NCI-H1105 treated with DMSO at 0.1 percent for 48 hours (cell line): ENCODE results near the gene IL22RA1.

Experiments used
- DNase-seq: peaks from one replicate; lab custom pipeline; 2025; lab: John Stamatoyannopoulos, UW

The IL22RA1 gene

DNA sequence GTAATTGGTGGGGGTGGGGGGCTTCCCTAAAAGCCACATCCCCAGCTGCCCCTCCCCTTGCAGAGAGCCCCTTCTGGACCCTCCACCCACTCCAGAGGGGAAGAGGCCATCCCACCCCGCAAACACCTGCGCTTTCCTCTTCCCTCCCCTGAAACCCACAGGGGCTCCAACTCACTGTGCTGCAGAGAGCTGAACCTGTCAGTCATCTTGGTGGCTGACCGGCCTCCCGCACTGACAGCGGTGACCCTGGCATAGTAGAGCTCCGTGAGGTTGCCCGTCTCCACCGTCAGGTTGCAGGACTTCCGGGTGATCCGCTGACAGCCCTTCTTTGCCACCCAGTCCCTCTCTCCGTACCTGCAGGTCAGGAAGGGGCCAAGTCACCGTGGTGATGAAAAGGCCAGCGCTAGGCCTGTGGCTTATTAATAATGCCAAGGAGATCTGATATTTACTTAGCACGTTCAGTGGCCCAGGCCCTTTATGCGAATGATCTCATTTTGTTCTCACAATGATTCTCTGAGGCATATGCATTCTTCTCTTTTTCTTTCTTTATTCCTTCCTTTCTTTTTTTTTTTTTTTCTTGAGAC lies 5.9 kb downstream of the IL22RA1 start:
- no peak for DNase-seq

DNA sequence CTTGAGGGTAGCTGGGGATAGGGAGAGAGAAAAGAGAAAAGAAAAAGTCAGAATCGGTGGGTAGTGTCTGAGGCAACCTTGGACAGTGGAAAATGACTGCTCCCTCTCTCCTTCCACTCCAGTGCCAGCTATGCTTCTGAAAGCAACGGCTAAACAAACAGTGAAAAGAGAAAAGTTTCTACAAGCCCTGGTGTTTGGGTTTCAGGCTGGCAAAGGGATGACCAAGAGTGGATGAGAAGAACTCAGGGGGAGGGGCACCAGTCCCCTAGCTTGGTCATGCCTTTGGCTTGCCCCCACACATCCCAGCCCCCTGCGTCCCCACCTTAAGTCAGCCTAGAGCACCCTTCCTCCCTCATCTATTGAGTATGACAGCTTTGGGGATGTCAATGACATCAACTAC lies 8.6 kb downstream of the IL22RA1 start:
- no peak for DNase-seq

GRCh38 chr1:24133819-24134218 lies 9.1 kb downstream of the IL22RA1 start:
- no peak for DNase-seq

DNA sequence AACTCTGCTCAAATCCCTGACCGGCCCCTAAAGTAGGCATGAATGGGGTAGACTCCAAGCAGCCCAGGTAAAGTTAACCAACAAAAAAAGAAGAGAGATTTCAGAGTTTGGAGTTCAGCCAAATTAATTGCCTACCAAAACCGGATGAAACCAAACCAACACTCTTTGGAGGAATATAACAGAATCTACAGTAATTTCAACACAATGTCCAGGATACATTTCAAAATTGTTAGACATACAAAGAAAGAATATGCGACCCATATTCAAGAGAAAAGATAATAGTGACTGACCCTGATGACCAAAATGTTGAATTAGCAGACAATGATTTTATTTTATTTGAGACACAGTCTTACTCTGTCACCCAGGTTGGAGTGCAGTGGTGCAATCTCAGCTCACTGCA lies 12.6 kb downstream of the IL22RA1 start:
- no peak for DNase-seq

DNA sequence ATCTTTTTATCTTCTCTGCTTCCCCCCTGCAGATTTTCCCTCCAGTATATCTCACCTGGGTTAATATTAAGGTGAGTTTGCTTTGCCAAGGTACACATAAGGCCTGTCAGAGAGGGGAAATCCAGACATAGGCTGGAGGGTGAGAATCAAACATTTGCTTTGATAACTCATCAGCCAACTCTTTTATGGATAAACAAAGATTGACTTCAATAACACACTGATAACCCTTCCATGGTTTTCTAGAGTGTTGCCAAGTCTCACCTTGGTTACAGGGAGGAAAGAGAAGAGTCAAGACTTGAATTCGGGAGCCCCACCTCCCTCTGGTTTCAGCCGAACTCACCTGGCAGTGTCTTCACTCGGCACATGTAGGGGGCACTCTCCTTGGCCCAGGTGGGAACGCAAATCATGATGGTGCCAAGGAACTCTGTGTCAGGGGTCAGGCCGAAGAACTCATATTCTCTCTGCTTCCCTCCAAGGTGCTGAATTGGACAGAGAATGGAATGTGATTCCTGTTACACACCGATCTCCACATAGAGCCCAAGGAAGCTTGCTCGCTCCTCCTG lies 15.1 kb downstream of the IL22RA1 start:
- no peak for DNase-seq

DNA sequence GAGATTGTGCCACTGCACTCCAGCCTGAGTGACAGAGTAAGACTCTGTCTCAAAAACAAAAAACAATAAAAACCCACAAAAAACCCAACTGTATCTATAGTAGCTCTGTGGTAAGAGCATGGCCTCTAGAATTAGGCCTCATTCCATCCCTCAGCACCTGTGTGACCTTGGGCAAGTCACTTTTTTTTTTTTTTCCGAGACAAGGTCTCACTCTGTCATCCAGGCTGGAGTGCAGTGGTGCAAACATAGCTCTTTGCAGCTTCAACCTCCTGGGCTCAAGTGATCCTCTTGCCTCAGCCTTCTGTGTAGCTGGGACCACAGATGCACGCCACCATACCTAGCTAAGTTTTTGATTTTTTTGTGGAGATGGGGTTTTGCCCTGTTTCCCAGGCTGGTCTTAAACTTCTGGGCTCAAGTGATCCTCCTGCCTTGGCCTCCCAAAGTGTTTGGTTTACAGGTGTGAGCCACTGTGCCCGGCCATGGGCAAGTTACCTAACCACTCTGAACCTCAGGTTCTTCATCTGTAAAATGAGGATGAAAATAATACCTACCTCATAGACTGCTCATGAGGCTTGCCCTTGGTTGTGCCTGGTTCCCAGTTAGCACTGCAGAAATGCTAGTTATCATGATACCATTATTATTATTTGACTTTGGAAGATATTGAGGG lies 15.7 kb downstream of the IL22RA1 start:
- DNase-seq = no peak

DNA sequence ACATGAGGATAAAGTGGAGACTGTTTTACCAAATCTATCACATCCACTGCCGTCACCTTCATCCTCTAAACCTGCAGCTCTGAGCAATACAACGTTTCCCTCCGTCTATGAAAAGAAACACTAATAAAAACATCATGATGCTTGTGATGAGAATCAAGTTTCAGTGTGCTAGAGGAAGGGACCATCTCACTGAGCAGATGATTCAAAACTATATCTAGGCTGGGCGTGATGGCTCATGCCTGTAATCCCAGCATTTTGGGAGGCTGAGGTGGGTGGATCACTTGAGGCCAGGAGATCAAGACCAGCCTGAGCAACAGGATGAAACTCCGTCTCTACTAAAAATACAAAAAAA lies 16.3 kb downstream of the IL22RA1 start:
- DNase-seq = no peak

DNA sequence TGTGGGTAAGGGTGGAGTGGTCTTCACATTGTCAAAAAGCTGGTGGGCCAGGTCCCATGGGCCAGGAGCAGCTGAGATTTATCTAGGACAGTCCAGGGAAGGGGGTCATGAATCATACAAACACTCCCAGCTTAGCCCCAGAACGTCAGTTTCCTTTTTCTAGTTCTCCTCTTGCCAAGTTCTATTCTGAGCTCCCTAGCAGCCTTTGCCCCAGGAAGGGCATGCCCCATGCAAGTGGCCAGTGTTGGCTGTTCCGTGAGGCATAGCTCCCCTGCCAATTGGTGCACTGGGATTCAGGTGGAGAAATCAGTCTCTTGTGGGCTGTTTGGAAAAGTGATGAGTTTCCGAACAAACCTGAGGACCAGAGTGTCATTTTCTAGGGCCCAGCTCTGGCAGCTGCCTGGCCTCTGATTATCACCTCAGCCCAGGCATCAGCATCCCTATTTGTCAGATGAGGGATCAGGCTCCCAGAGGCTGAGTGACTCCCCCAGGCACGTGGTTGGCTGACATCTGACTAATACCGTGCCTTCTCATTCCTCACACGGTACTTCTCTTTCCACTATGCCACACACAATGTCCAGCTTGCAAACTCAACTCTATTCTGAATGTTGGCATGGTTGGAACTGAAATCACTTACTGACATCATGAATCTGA lies 16.8 kb downstream of the IL22RA1 start:
- no peak for DNase-seq

DNA sequence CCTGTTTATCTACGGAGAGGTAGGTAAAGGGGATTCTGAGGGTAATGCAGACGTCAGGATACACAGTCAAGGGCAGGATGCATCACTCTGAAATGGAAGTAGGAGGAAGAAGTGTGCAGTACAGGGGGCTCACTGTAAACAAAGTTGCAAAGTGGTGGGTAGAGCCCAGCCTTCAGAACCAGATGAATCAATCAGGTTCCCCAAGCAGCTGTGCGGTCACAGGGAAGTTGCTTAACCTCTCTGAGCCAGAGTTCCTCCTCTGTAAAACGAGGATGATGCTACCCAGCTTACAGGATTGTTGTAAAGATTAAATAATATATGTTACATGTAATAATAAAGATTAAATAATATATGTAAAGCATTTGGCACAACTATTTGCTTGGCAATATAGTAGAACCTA lies 17.5 kb downstream of the IL22RA1 start:
- DNase-seq = no peak

- no peak for DNase-seq
Observed at GRCh38 chr1:24124980-24125379, 18.0 kb downstream of the IL22RA1 start.

DNA sequence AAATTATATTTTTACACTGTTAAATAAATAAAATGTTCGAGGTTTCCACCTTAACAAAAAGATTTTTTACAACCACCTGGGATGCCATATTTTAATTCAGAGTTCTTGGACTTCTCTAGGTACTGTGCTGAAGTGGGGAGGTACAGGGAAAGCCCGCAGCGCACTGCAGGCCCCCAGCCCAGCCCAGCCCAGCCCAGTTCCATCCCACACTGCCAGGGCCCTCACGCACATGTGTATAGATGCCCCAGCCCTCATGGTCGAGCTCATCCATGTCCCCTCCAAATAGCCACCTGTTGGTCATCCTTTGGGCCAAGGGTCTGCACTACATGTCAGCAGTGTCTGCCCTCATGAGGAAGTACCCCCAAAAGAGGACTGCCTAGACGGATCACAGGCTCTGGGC lies 19.3 kb downstream of the IL22RA1 start:
- DNase-seq = no peak

GRCh38 chr1:24122776-24123175 lies 20.2 kb downstream of the IL22RA1 start:
- no peak for DNase-seq

- DNase-seq = no peak
Observed at GRCh38 chr1:24121406-24121805, 21.5 kb downstream of the IL22RA1 start.

DNA sequence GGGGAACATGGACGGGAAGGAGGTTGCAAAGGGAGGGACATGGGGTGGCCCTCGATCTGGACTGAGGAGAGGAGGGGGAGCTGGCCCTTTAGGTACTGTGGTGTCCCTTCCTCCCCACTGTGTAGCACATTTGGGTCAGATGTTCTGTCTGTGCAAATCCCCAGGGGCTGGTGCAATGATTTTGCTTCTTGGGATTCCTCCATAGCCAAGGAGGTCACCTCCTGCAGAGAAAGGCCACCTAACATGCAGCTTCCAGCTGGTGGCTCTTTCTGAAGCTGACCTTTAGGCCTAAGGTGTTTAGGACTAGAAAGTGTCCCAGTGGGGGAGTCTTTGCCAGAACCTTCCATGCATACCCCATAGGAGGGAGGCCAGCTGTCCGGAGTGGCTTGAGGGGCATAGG lies 22.0 kb downstream of the IL22RA1 start:
- DNase-seq = no peak

GRCh38 chr1:24119859-24120756 lies 22.8 kb downstream of the IL22RA1 start:
- DNase-seq = no peak

DNA sequence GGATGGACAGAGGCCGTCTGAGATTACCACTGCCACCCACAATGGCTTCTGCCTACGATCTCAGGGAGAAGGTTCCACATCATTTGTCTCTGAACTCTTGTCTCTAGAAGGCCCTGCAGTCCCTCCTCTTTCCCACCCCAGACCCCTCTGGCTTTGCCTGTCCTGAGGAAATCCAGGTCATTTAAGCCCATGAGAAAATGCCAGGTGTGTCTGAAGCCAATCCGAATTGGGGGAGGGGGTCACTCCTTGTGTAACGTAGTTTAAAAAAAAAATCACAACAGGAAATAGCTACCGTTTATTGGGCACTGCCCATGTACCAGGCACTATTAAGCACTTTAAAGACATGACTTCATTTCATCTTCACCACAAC lies 23.5 kb downstream of the IL22RA1 start:
- no peak for DNase-seq

GRCh38 chr1:24118410-24119242 lies 24.3 kb downstream of the IL22RA1 start:
- DNase-seq = no peak

- DNase-seq = no peak
Observed at GRCh38 chr1:24117722-24118409, 25.1 kb downstream of the IL22RA1 start.

GRCh38 chr1:24117132-24117531 lies 25.8 kb downstream of the IL22RA1 start:
- DNase-seq = no peak

- DNase-seq = no peak
Observed at GRCh38 chr1:24114753-24115152, 28.2 kb downstream of the IL22RA1 start.

DNA sequence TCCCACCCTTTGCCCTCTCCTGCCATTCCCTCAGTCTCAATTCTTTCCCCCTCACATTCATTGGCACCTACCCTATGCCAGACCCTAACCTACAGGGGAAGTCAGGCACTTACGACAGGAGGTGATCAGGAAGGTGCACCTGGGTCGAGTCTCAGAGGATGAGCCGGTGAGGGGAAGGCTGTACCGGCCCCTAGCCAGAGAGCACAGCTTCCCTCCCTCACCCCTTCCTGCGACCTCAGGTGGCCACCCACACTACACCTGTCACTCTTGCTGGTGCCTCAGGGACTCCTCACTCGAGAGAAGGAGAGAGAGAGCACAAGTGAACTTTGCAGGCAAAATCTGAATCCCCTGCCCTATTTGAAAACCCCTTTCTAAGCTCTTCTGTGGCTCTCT lies 29.3 kb downstream of the IL22RA1 start:
- no peak for DNase-seq
